HCT116 (cell line): Measurements from ENCODE around the gene FLVCR2.

Experiments
- CBX3 ChIP-seq: IDR thresholded peaks from 2 replicates; pipeline ENCODE4 v1.6.1; 2012; ENCODE audit warnings: low read depth
- CTCF ChIP-seq, 3 experiments: fragments of 200-600 bp in 1 of 3; sonication (generic) in 1 of 3; IDR thresholded peaks in 2 of 3; conservative IDR thresholded peaks in 1 of 3; 2 replicates each; pipeline ENCODE4 v1.5.1; 2012 to 2017; ENCODE audit warnings: low read depth in 2 of 3, low read length in 2 of 3, antibody characterized with exemption in 1 of 3, borderline replicate concordance in 1 of 3, control low read depth in 1 of 3, mild to moderate bottlenecking in 1 of 3, mixed read lengths in 1 of 3, mixed run types in 1 of 3, moderate library complexity in 1 of 3; ENCODE audit not compliant: insufficient read depth in 1 of 3
- POLR2A ChIP-seq: IDR thresholded peaks from 2 replicates; pipeline ENCODE4 v1.7.0; 2011; ENCODE audit warnings: borderline replicate concordance; ENCODE audit not compliant: insufficient read depth, insufficient read length; ENCODE audit errors: extremely low read depth
- POLR2AphosphoS5 ChIP-seq: IDR thresholded peaks from 2 replicates; pipeline ENCODE4 v1.6.1; 2011; ENCODE audit warnings: mild to moderate bottlenecking, low read depth, low read length, moderate library complexity
- REST ChIP-seq: IDR thresholded peaks from 2 replicates; pipeline ENCODE4 v1.6.1; 2012; ENCODE audit warnings: low read depth
- YY1 ChIP-seq: IDR thresholded peaks from 2 replicates; pipeline ENCODE4 v1.6.1; 2011; ENCODE audit warnings: low read length, low read depth, moderate library complexity, mild to moderate bottlenecking; ENCODE audit not compliant: insufficient replicate concordance; ENCODE audit errors: extremely low read depth

- TF ChIP-seq POLR2AphosphoS5 (no peak), REST (no peak), CBX3 (no peak), YY1 (no peak), CTCF (IDR thresholded peaks at IDR 0.05 in 2 of 3, conservative IDR thresholded peaks at IDR 0.05 in 1 of 3; ENCODE audit: borderline replicate concordance in 1 of 3, insufficient read depth in 1 of 3, low read depth in 2 of 3, low read length in 2 of 3) (no peak), POLR2A (no peak)
Measured at GRCh38 chr14:75549169-75549568, 29.3 kb upstream of the FLVCR2 start.
